ENCODE results near the gene IL15RA. TPM values are rescaled to one million over a fixed set of nuclear protein-coding genes. Genes with fewer than 3 reads are reported as not detected.

Gene IL15RA
- total RNA-seq, 1 experiment from 2014 or later, result 1.9 TPM

- Mint-ChIP-seq H3K27ac (no peak overlapping the region), H3K27me3 (ENCODE audit: low read depth) (no peaks in the 10 kb centered on the region), H3K36me3 (no peaks in the 10 kb centered on the region), H3K9me3 (no peaks in the 10 kb centered on the region), H3K4me1 (no peaks in the 10 kb centered on the region), H3K4me3 (no peak overlapping the region)
- DNase-seq (ENCODE audit: low spot score), result no peak
- ChIA-PET CTCF (interaction anchor here (1.3 kb wide), 1 partner anchor 121 kb away, joined by 5 read pairs; no protein-coding TSS in a partner anchor), POLR2A (no interaction called here)
- ATAC-seq, result no peak
- TF ChIP-seq, protein P1, sequence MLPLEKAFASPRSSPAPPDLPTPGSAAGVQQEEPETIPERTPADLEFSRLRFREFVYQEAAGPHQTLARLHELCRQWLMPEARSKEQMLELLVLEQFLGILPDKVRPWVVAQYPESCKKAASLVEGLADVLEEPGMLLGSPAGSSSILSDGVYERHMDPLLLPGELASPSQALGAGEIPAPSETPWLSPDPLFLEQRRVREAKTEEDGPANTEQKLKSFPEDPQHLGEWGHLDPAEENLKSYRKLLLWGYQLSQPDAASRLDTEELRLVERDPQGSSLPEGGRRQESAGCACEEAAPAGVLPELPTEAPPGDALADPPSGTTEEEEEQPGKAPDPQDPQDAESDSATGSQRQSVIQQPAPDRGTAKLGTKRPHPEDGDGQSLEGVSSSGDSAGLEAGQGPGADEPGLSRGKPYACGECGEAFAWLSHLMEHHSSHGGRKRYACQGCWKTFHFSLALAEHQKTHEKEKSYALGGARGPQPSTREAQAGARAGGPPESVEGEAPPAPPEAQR (CRISPR knock-in tag; IDR thresholded peaks at IDR 0.05), result no peak
- TF ChIP-seq, protein P2, sequence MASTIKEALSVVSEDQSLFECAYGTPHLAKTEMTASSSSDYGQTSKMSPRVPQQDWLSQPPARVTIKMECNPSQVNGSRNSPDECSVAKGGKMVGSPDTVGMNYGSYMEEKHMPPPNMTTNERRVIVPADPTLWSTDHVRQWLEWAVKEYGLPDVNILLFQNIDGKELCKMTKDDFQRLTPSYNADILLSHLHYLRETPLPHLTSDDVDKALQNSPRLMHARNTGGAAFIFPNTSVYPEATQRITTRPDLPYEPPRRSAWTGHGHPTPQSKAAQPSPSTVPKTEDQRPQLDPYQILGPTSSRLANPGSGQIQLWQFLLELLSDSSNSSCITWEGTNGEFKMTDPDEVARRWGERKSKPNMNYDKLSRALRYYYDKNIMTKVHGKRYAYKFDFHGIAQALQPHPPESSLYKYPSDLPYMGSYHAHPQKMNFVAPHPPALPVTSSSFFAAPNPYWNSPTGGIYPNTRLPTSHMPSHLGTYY (CRISPR knock-in tag; IDR thresholded peaks at IDR 0.05), result no peak
- no peak for TF ChIP-seq E2F1 (CRISPR knock-in tag; IDR thresholded peaks at IDR 0.05)
- no peak for TF ChIP-seq FOXJ3 (CRISPR knock-in tag; IDR thresholded peaks at IDR 0.05; ENCODE audit: borderline replicate concordance)
- TF ChIP-seq, protein P3, sequence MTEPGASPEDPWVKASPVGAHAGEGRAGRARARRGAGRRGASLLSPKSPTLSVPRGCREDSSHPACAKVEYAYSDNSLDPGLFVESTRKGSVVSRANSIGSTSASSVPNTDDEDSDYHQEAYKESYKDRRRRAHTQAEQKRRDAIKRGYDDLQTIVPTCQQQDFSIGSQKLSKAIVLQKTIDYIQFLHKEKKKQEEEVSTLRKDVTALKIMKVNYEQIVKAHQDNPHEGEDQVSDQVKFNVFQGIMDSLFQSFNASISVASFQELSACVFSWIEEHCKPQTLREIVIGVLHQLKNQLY (CRISPR knock-in tag; IDR thresholded peaks at IDR 0.05), result no peak
- TF ChIP-seq NFYB (CRISPR knock-in tag; conservative IDR thresholded peaks at IDR 0.05; ENCODE audit: low read depth), result no peak
- no peak for TF ChIP-seq PRRX2 (CRISPR knock-in tag; IDR thresholded peaks at IDR 0.05)
- TF ChIP-seq JUN (CRISPR knock-in tag; IDR thresholded peaks at IDR 0.05), result no peak
- TF ChIP-seq CDX4 (CRISPR knock-in tag; IDR thresholded peaks at IDR 0.05; ENCODE audit: borderline replicate concordance), result no peak
- TF ChIP-seq ZNF138 (CRISPR knock-in tag; conservative IDR thresholded peaks at IDR 0.05), result no peak
Observed at GRCh38 chr10:5965266-5965665, 12.1 kb downstream of the IL15RA start.

- H3K9me3 Mint-ChIP-seq, result no peaks in the 10 kb centered on the region
- no peak overlapping the region for H3K27ac Mint-ChIP-seq
- TF ChIP-seq ELF4 (CRISPR knock-in tag; IDR thresholded peaks at IDR 0.05; ENCODE audit: low read depth) (no peak), NFE2L1 (CRISPR knock-in tag; IDR thresholded peaks at IDR 0.05) (no peak), ATF1 (CRISPR knock-in tag; IDR thresholded peaks at IDR 0.05) (no peak), E2F1 (CRISPR knock-in tag; IDR thresholded peaks at IDR 0.05) (no peak), GTF2I (CRISPR knock-in tag; conservative IDR thresholded peaks at IDR 0.05) (no peak), MAX (CRISPR knock-in tag; IDR thresholded peaks at IDR 0.05) (no peak), ZMAT4 (CRISPR knock-in tag; IDR thresholded peaks at IDR 0.05) (no peak), RORB (CRISPR knock-in tag; IDR thresholded peaks at IDR 0.05) (no peak)
- TF ChIP-seq, protein P4, sequence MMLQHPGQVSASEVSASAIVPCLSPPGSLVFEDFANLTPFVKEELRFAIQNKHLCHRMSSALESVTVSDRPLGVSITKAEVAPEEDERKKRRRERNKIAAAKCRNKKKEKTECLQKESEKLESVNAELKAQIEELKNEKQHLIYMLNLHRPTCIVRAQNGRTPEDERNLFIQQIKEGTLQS (CRISPR knock-in tag; conservative IDR thresholded peaks at IDR 0.05), result no peak
- TF ChIP-seq, protein P5, sequence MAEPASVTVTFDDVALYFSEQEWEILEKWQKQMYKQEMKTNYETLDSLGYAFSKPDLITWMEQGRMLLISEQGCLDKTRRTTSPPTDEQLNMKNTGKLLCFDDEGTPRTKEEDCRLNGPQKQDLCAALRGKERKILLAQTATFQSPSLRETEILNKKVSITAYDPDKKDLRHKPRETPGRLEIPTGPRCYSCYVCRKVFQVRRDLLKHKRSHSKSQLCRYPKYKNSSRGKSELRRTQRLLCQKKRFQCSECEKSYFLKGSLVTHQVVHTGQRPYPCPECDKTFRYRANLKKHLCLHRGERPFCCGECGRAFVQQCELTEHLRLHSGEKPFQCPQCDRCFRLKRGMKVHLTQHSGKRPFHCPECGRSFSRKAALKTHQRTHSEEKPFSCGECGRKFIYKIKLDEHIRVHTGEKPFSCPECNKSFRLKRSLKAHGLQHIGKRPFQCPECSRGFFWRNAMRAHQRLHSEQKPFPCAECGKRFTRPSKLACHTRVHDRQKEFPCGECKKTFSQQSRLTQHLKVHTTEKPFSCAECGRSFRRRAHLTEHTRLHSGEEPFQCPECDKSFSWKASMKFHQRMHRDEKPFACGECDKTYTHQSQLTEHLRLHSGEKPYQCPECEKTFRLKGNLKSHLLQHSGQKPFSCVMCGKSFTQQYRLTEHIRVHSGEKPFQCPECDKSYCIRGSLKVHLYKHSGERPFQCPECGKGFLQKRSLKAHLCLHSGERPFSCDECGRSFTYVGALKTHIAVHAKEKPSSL (CRISPR knock-in tag; conservative IDR thresholded peaks at IDR 0.05), result no peak
- TF ChIP-seq, protein P2 (CRISPR knock-in tag; IDR thresholded peaks at IDR 0.05), result no peak
- TF ChIP-seq, protein P3 (CRISPR knock-in tag; IDR thresholded peaks at IDR 0.05), result no peak
- ATAC-seq (no peak), DNase-seq (ENCODE audit: low spot score) (no peak)
- POLR2A ChIA-PET, result no interaction called here
- H3K4me3 Mint-ChIP-seq, result no peak overlapping the region
- no peaks in the 10 kb centered on the region for H3K36me3 Mint-ChIP-seq
- H3K4me1 Mint-ChIP-seq, result no peaks in the 10 kb centered on the region
- no peaks in the 10 kb centered on the region for H3K27me3 Mint-ChIP-seq (ENCODE audit: low read depth)
- CTCF ChIA-PET, result interaction anchor here (0.6 to 1.3 kb wide), 2 partner anchors 122 to 147 kb away, joined by 4 to 5 read pairs; no protein-coding TSS in a partner anchor
Observed at GRCh38 chr10:5964736-5965135, 12.6 kb downstream of the IL15RA start.

Data from WTC11 (cell line).